HCT116 (cell line): ENCODE measurements around the gene TBC1D23. TPM values are rescaled to one million over a fixed set of nuclear protein-coding genes. Genes with fewer than 3 reads are reported as not detected.

Experiments used
- ATAC-seq: fragments of 200-7000 bp; cut with Tn5 transposase; 2 replicates; pipeline ENCODE4 v1.9.1; 2020; ENCODE audit warnings: mild to moderate bottlenecking, moderate library complexity
- BruUV-seq: library from RNA; stranded (reverse); fragments of 400-500 nt; replicated peaks from 2 replicates; lab custom pipeline; 2021; lab: Mats Ljungman, UMichigan
- CTCF ChIA-PET: fragments of 300-600 bp; sonication (Branson Sonifier 250); formaldehyde crosslinking; loops from one replicate; lab custom pipeline; 2021; ENCODE audit warnings: antibody characterized with exemption; lab: Charles Lee
- POLR2A ChIA-PET: fragments of 300-600, 350-600 bp; sonication (Branson Sonifier 250); formaldehyde crosslinking; loops from one replicate; lab custom pipeline; 2021; ENCODE audit warnings: antibody characterized with exemption; lab: Charles Lee
- RAD21 ChIA-PET, 2 experiments: fragments of 300-600 bp; sonication (Branson Sonifier 250); formaldehyde crosslinking; loops; one replicate each; lab custom pipeline; 2023; ENCODE audit warnings: low total read pairs in 2 of 2; ENCODE audit not compliant: uncharacterized antibody in 2 of 2, unreplicated experiment in 2 of 2, low non-redundant PET in 1 of 2; lab: Charles Lee
- DNase-seq: peaks from one replicate; pipeline ENCODE4 v3.0.0-alpha.2; 2010; ENCODE audit warnings: low read depth, low spot score
- H2AFZ ChIP-seq: fragments of 200-600 bp; shearing (Covaris generic), sonication (generic); 2 replicates; pipeline ENCODE4 v1.6.1; 2017; ENCODE audit warnings: low read depth, mixed run types, mixed read lengths, antibody characterized with exemption, low read length; ENCODE audit not compliant: poor library complexity, severe bottlenecking
- H3K27ac ChIP-seq: 2 replicates; pipeline ENCODE4 v1.5.1; 2012; ENCODE audit warnings: low read depth, low read length
- H3K27me3 ChIP-seq: fragments of 200-600 bp; sonication (generic); 2 replicates; pipeline ENCODE4 v1.6.1; 2016; ENCODE audit warnings: mixed run types, low read length, mixed read lengths; ENCODE audit not compliant: insufficient read depth
- H3K36me3 ChIP-seq, 2 experiments: fragments of 200-500 bp in 1 of 2; fragments of 200-600 bp in 1 of 2; sonication (Bioruptor generic) in 1 of 2; sonication (generic) in 1 of 2; 2 replicates each; pipeline versions ENCODE4 v1.5.1 to v1.6.1; 2014 to 2016; ENCODE audit warnings: low read length in 2 of 2, inconsistent platforms in 1 of 2, mixed read lengths in 1 of 2, mixed run types in 1 of 2; ENCODE audit not compliant: insufficient read depth in 2 of 2, control insufficient read depth in 1 of 2
- H3K4me1 ChIP-seq, 2 experiments: fragments of 200-600 bp in 1 of 2; sonication (generic) in 1 of 2; 2 replicates each; pipeline versions ENCODE4 v1.5.1 to v1.6.1; 2012 to 2017; ENCODE audit warnings: low read length in 2 of 2, inconsistent platforms in 1 of 2, mild to moderate bottlenecking in 1 of 2, mixed read lengths in 1 of 2, mixed run types in 1 of 2, moderate library complexity in 1 of 2; ENCODE audit not compliant: insufficient read depth in 2 of 2, control insufficient read depth in 1 of 2
- H3K4me2 ChIP-seq: fragments of 200-600 bp; sonication (generic); 2 replicates; pipeline ENCODE4 v1.6.1; 2017; ENCODE audit warnings: mixed run types, low read length, mixed read lengths
- H3K4me3 ChIP-seq, 2 experiments: fragments of 200-600 bp in 1 of 2; sonication (generic) in 1 of 2; replicated peaks in 1 of 2; 2 replicates each; pipeline ENCODE4 v1.5.1; 2011 to 2016; ENCODE audit warnings: low read length in 2 of 2, control low read depth in 1 of 2, low read depth in 1 of 2, mild to moderate bottlenecking in 1 of 2, mixed read lengths in 1 of 2, mixed run types in 1 of 2
- H3K79me2 ChIP-seq: fragments of 200-600 bp; sonication (generic); 2 replicates; pipeline ENCODE4 v1.6.1; 2017; ENCODE audit warnings: mild to moderate bottlenecking, mixed run types, low read length, moderate library complexity, mixed read lengths; ENCODE audit not compliant: insufficient read depth
- H3K9ac ChIP-seq: fragments of 200-600 bp; sonication (generic); 2 replicates; pipeline ENCODE4 v1.6.1; 2016; ENCODE audit warnings: low read length, mixed read lengths
- H3K9me2 ChIP-seq: fragments of 200-600 bp; sonication (generic), shearing (Covaris generic); 2 replicates; pipeline ENCODE4 v1.6.1; 2017; ENCODE audit warnings: mixed run types, mild to moderate bottlenecking, moderate library complexity; ENCODE audit not compliant: insufficient read depth
- H3K9me3 ChIP-seq, 2 experiments: fragments of 200-500 bp in 1 of 2; fragments of 200-600 bp in 1 of 2; sonication (Bioruptor generic) in 1 of 2; sonication (generic) in 1 of 2; 2 replicates each; pipeline ENCODE4 v1.6.1; 2014 to 2017; ENCODE audit warnings: low read length in 2 of 2, mixed read lengths in 2 of 2, inconsistent platforms in 1 of 2, low read depth in 1 of 2, mild to moderate bottlenecking in 1 of 2, mixed run types in 1 of 2, moderate library complexity in 1 of 2; ENCODE audit not compliant: control insufficient read depth in 1 of 2, insufficient read depth in 1 of 2
- H4K20me1 ChIP-seq: fragments of 200-600 bp; sonication (generic), shearing (Covaris generic); 2 replicates; pipeline ENCODE4 v1.6.1; 2017; ENCODE audit warnings: mixed run types, mild to moderate bottlenecking, moderate library complexity; ENCODE audit not compliant: insufficient read depth
- EGR1 ChIP-seq: IDR thresholded peaks from 2 replicates; pipeline ENCODE4 v1.6.1; 2012; ENCODE audit warnings: low read depth
- ELF1 ChIP-seq: IDR thresholded peaks from 2 replicates; pipeline ENCODE4 v1.6.1; 2012; ENCODE audit warnings: low read depth, borderline replicate concordance
- EZH2 ChIP-seq: fragments of 200-600 bp; sonication (generic); IDR thresholded peaks from 2 replicates; pipeline ENCODE4 v1.6.1; 2017; ENCODE audit warnings: antibody characterized with exemption, mixed run types
- FOSL1 ChIP-seq: IDR thresholded peaks from 2 replicates; pipeline ENCODE4 v1.6.1; 2012; ENCODE audit warnings: low read depth
- JUND ChIP-seq: IDR thresholded peaks from 2 replicates; pipeline ENCODE4 v1.6.1; 2012
- RAD21 ChIP-seq: IDR thresholded peaks from 2 replicates; pipeline ENCODE4 v1.6.1; 2012; ENCODE audit warnings: low read depth, mild to moderate bottlenecking
- REST ChIP-seq: IDR thresholded peaks from 2 replicates; pipeline ENCODE4 v1.6.1; 2012; ENCODE audit warnings: low read depth
- SP1 ChIP-seq: IDR thresholded peaks from 2 replicates; pipeline ENCODE4 v1.6.1; 2012; ENCODE audit warnings: low read depth
- TCF7L2 ChIP-seq: IDR thresholded peaks from 2 replicates; pipeline ENCODE4 v1.7.0; 2011; ENCODE audit warnings: borderline replicate concordance, inconsistent platforms; ENCODE audit not compliant: insufficient read depth, insufficient read length; ENCODE audit errors: extremely low read depth
- YY1 ChIP-seq: IDR thresholded peaks from 2 replicates; pipeline ENCODE4 v1.6.1; 2011; ENCODE audit warnings: low read length, low read depth, moderate library complexity, mild to moderate bottlenecking; ENCODE audit not compliant: insufficient replicate concordance; ENCODE audit errors: extremely low read depth
- intact Hi-C: fragments of 100-400 bp; cut with micrococcal nuclease; formaldehyde crosslinking; loops from 2 replicates; pipeline ENCODE4 v1.10.0; 2022
- total RNA-seq: library from RNA; stranded (reverse); gene quantifications from one replicate; pipeline ENCODE4 v1.2.1, GENCODE V29; 2021; ENCODE audit not compliant: unreplicated experiment
- TF ChIP-seq, protein P1 (sequence below), 3 experiments: fragments of 200-600 bp in 1 of 3; sonication (generic) in 1 of 3; IDR thresholded peaks in 2 of 3; conservative IDR thresholded peaks in 1 of 3; 2 replicates each; pipeline ENCODE4 v1.5.1; 2012 to 2017; ENCODE audit warnings: low read depth in 2 of 3, low read length in 2 of 3, antibody characterized with exemption in 1 of 3, borderline replicate concordance in 1 of 3, control low read depth in 1 of 3, mild to moderate bottlenecking in 1 of 3, mixed read lengths in 1 of 3, mixed run types in 1 of 3, moderate library complexity in 1 of 3; ENCODE audit not compliant: insufficient read depth in 1 of 3

TBC1D23 gene
- total RNA-seq, 1 experiment from 2014 or later, result 21.9 TPM

GRCh38 chr3:100254168-100254777 lies 6.5 kb upstream of the TBC1D23 start:
- ATAC-seq (peak; percentile 97), DNase-seq (peak; percentile 73)
- Histone ChIP-seq H3K9ac (no peak overlapping the region), H3K4me1 (no peaks in the 10 kb centered on the region), H2AFZ (peak overlapping the region; percentile 82), H3K9me2 (no peaks in the 10 kb centered on the region), H3K36me3 (no peaks in the 10 kb centered on the region), H3K4me3 (no peak overlapping the region), H3K79me2 (no peaks in the 10 kb centered on the region), H3K4me2 (no peak overlapping the region), H3K9me3 (no peaks in the 10 kb centered on the region), H4K20me1 (no peaks in the 10 kb centered on the region), H3K27me3 (no peaks in the 10 kb centered on the region), H3K27ac (no peak overlapping the region)
- ChIA-PET CTCF (interaction anchor here (0.8 to 3.2 kb wide), 17 partner anchors 10 to 445 kb away, joined by 3 to 73 read pairs (median 6); no protein-coding TSS in a partner anchor), POLR2A (interaction anchor here (1.0 to 1.2 kb wide), 3 partner anchors 185 to 422 kb away, joined by 3 to 5 read pairs (median 4); no protein-coding TSS in a partner anchor), RAD21 (interaction anchor here (1.1 to 1.2 kb wide), 5 partner anchors 186 to 422 kb away, joined by 9 to 17 read pairs (median 12); no protein-coding TSS in a partner anchor)
- intact Hi-C loops, result loop anchor here (1.0 kb wide), 3 partner anchors 186 to 422 kb away; no protein-coding TSS in a partner anchor
- TF ChIP-seq EZH2 (no peak), FOSL1 (no peak), RAD21 (peak; percentile 93), YY1 (peak; percentile 53)
- TF ChIP-seq, protein P1, sequence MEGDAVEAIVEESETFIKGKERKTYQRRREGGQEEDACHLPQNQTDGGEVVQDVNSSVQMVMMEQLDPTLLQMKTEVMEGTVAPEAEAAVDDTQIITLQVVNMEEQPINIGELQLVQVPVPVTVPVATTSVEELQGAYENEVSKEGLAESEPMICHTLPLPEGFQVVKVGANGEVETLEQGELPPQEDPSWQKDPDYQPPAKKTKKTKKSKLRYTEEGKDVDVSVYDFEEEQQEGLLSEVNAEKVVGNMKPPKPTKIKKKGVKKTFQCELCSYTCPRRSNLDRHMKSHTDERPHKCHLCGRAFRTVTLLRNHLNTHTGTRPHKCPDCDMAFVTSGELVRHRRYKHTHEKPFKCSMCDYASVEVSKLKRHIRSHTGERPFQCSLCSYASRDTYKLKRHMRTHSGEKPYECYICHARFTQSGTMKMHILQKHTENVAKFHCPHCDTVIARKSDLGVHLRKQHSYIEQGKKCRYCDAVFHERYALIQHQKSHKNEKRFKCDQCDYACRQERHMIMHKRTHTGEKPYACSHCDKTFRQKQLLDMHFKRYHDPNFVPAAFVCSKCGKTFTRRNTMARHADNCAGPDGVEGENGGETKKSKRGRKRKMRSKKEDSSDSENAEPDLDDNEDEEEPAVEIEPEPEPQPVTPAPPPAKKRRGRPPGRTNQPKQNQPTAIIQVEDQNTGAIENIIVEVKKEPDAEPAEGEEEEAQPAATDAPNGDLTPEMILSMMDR (IDR thresholded peaks at IDR 0.05 in 2 of 3, conservative IDR thresholded peaks at IDR 0.05 in 1 of 3; ENCODE audit: borderline replicate concordance in 1 of 3, insufficient read depth in 1 of 3, low read depth in 2 of 3, low read length in 2 of 3), result peak; percentile 76; a peak in 5 of 6 replicates
- no TSS peak for BruUV-seq

DNA sequence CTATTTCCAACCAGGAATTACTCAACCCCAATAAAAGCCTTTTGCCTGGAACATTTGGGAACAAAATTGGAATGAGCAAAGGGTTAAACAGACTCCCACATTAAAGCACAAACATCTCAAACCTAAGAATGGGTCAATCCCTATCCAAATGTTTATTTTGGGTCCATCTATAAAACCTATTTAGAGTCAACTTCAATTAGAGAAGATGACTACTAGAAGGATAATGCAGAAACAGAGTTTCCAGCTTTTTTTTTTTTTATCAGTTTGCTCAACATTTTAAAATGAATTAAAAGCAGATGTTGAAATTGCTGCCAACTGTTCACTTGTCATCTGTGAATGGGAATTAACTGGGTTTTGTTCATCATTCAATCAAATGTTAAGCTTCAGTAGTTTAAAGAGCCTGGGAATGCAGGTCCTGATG lies 4.1 kb upstream of the TBC1D23 start:
- intact Hi-C loops, result no loop called here
- no TSS peak for BruUV-seq
- CTCF ChIA-PET, result interaction anchor here (1.3 to 3.2 kb wide), 3 partner anchors 413 to 425 kb away, joined by 3 to 73 read pairs (median 6); no protein-coding TSS in a partner anchor
- POLR2A ChIA-PET, result no interaction called here
- H3K79me2 ChIP-seq, result peaks cover 9% of the 10 kb centered on the region
- no peaks in the 10 kb centered on the region for H3K9me2 ChIP-seq
- H4K20me1 ChIP-seq, result no peaks in the 10 kb centered on the region
- H3K36me3 ChIP-seq, result no peaks in the 10 kb centered on the region
- H3K4me1 ChIP-seq, result peaks cover 2 to 11% of the 10 kb centered on the region in 2 experiments; a peak in 3 of 4 replicates
- DNase-seq (no peak), ATAC-seq (no peak)
- no peaks in the 10 kb centered on the region for H3K9me3 ChIP-seq
- TF ChIP-seq SP1 (no peak), REST (no peak), TCF7L2 (no peak), EGR1 (no peak), ELF1 (no peak), JUND (no peak)
- no peak overlapping the region for H3K27ac ChIP-seq
- H2AFZ ChIP-seq, result no peak overlapping the region
- H3K4me2 ChIP-seq, result no peak overlapping the region
- no peaks in the 10 kb centered on the region for H3K27me3 ChIP-seq
- no peak overlapping the region for H3K9ac ChIP-seq
- RAD21 ChIA-PET, result no interaction called here
- no peak overlapping the region for H3K4me3 ChIP-seq
